Measurements from ENCODE around the gene EBF3.

DNA sequence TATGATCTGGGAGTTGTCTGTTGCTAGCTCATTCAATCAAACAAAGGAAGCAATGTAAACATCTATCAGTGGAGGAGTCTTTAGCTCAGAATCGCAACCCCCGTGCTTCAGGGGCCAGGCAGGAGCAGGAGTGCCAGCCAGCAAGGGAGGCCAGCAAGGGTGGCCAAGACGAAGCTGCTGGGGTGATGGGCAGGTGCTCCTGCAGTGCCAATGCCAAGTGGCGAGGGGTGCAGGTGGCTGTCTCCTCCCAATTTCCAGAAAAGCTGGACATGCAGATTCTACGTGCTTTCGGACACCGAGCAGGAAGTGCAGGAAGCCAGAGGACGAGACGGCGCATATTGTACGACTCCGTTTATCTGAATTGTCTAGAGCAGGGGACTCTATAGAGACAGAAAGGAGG is 48.1 kb upstream of the EBF3 start:
- TF ChIP-seq, protein P1, sequence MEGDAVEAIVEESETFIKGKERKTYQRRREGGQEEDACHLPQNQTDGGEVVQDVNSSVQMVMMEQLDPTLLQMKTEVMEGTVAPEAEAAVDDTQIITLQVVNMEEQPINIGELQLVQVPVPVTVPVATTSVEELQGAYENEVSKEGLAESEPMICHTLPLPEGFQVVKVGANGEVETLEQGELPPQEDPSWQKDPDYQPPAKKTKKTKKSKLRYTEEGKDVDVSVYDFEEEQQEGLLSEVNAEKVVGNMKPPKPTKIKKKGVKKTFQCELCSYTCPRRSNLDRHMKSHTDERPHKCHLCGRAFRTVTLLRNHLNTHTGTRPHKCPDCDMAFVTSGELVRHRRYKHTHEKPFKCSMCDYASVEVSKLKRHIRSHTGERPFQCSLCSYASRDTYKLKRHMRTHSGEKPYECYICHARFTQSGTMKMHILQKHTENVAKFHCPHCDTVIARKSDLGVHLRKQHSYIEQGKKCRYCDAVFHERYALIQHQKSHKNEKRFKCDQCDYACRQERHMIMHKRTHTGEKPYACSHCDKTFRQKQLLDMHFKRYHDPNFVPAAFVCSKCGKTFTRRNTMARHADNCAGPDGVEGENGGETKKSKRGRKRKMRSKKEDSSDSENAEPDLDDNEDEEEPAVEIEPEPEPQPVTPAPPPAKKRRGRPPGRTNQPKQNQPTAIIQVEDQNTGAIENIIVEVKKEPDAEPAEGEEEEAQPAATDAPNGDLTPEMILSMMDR (IDR thresholded peaks at IDR 0.05): no peak
- TF ChIP-seq POLR2A (IDR thresholded peaks at IDR 0.05): no peak
- TF ChIP-seq POLR2AphosphoS5 (IDR thresholded peaks at IDR 0.05): no peak
